HG02678 (cell line): ENCODE results near the gene OSMR.

Experiments used
- ATAC-seq: cut with Tn5 transposase; IDR thresholded peaks from one replicate; pipeline ENCODE4 v1.9.1; 2021; ENCODE audit warnings: mild to moderate bottlenecking, moderate library complexity; ENCODE audit not compliant: unreplicated experiment

Gene OSMR

DNA sequence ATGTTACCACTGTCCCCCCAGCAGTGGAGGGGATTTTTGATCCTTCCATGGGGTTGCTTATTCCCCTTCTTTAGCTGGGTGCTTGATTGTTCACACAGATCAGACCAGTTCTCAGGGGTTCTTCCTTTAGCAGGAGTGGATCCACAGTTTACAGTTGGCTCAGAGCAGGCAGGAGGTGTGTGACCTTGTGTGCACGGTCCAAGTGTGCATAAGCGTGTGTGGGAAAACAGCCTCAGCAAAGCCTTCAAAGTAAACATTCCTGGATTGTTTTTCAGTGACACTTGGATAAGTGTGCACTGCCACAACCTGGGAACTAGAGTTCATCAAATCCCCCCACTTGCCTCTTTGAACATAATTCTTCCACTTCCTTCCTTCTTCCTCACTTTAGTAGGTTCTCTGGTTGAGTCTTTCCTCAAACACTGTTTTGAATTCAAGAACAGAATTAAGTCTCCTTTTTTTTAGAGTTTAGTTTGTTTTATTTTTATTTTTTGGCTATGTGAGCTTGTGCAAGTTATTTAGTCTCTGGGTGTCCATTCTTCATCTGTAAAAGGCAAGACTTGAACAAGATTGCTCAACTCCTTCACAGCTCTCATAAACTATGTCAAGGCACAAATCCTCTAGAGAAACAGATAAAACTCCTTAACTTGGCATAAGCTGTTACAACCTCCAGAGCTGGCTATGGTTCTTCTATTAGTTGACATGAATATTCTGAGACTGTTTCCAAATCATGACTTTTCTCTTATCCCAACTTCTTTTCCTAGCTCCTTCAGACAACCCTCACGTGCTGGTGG lies 78.0 kb downstream of the OSMR start:
- no peak for ATAC-seq

DNA sequence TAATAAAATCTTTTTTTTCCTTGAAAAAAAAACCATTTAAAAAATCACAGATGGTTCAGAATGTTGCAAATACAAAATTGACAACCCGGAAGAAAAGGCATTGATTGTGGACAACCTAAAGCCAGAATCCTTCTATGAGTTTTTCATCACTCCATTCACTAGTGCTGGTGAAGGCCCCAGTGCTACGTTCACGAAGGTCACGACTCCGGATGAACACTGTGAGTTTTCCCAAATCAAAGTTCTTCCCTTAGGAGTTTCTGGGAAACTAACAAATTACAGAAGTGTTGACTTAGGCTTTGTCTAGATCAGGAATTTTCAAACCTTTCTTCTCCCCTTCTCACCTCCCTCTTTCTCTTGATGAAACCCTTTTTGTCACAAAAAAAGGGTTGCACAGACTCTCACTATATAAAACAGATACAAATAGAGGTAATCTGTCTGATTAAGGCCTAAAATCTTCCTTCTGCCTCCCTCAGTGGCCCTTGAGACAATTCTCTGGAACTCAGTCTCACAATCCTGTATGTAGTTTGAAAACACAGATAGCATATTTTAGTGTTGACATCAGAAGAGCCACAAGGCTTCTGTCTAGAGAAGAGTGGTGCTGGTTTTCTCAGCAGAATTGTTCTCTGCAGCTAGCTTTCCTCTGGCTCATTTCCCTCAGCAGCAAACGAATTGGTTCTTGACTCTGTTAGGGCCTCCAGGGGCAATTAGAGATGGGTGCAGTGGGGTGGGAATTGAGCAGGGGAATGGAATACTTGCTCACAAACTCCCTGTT lies 79.5 kb downstream of the OSMR start:
- no peak for ATAC-seq

DNA sequence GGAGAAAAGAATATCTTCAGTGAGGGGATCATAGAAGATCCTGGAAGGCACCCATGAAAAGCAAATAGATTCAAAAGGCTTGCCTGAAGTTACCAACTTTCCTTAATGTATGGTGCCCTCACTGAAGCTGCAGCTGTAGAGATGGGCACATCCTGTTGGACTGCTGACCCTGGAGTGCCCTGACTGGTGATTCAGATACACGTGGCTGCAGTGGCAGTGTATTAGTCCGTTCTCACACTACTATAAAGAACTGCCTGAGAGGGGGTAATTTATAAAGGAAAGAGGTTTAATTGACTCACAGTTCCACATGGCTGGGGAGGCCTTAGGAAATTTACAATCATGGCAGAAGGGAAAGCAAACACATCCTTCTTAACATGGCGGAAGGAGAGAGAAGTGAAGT lies 80.3 kb downstream of the OSMR start:
- ATAC-seq, result no peak

DNA sequence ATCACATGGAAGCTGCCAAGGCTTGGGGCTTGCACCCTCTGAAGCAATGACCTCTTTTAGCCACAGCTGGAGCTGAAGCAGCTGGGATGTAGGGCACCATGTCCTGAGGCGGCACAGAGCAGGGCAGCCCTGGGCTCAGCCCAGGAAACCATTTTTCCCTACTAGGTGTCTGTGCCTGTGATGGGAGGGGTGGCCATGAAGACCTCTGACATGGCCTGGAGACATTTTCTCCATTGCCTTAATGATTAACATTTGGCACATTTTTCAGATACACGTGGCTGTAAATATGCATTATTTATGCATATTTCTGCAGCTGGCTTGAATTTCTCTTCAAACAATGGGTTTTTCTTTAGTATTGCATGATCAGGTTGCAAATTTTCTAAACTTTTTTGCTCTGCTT lies 81.7 kb downstream of the OSMR start:
- ATAC-seq, result no peak

DNA sequence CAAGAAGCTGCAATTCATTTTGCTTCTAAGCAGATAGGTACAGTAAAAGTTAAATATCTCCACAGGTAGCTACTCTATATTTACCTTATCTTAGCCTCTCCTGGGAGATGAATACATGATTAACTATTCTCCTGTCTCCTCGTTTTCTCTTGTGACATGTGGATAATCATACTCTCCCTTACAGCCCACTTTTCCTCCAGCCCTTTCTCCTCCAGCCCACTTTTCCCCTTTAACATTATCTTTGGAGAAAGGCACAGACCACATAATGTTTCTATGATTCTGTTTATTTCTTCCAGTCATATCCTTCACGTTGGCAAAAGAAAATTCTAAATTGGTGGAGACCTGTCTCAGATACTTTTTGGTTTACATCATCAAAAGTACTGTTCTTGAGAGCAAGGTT lies 84.0 kb downstream of the OSMR start:
- no peak for ATAC-seq

- no peak for ATAC-seq
These were observed 85.9 kb downstream of the OSMR start for GRCh38 chr5:38931731-38932130.

DNA sequence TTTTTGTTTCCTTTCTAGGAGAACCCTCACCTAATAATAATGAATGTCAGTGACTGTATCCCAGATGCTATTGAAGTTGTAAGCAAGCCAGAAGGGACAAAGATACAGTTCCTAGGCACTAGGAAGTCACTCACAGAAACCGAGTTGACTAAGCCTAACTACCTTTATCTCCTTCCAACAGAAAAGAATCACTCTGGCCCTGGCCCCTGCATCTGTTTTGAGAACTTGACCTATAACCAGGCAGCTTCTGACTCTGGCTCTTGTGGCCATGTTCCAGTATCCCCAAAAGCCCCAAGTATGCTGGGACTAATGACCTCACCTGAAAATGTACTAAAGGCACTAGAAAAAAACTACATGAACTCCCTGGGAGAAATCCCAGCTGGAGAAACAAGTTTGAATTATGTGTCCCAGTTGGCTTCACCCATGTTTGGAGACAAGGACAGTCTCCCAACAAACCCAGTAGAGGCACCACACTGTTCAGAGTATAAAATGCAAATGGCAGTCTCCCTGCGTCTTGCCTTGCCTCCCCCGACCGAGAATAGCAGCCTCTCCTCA lies 87.1 kb downstream of the OSMR start:
- ATAC-seq, result no peak

- ATAC-seq, result no peak
These were observed 89.6 kb downstream of the OSMR start for GRCh38 chr5:38935437-38935836.

DNA sequence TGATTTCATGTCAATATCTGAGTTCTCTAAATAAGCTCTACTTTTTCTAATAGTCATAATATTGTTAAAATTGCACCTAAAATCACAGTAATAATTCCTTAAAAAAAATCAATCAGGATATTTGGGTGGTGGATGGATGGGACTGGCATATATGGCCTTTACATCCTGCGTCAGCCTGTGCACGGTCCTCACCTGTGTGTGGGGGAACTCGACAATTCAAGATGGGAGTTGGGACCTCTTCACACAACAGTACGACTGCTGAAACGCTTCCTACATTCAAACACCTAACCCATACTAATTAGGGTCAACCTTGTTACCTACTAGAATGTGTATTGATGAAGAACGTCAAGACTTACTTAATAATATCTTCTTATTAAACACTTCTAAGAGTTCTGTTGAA lies 90.5 kb downstream of the OSMR start:
- ATAC-seq, result no peak

DNA sequence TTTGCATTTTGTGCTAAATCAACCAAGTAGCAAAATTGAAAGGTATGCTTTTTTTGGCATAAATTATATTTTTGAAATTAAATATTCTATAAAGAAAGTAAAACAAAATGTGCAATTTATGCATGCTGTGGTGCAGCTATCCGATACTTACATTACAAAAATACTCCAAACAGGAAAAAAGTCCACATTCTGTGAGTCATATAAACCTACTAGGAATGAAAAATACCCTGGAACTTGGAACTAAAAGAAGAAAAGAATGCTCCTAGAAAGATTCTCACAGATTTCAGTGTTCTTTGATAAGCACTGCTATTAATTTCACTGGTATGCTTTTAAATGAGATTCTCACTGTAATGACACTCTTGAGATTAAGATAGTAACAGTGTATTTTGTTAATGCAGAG lies 92.6 kb downstream of the OSMR start:
- no peak for ATAC-seq

- ATAC-seq, result no peak
These were observed 93.2 kb downstream of the OSMR start for GRCh38 chr5:38938973-38939372.

DNA sequence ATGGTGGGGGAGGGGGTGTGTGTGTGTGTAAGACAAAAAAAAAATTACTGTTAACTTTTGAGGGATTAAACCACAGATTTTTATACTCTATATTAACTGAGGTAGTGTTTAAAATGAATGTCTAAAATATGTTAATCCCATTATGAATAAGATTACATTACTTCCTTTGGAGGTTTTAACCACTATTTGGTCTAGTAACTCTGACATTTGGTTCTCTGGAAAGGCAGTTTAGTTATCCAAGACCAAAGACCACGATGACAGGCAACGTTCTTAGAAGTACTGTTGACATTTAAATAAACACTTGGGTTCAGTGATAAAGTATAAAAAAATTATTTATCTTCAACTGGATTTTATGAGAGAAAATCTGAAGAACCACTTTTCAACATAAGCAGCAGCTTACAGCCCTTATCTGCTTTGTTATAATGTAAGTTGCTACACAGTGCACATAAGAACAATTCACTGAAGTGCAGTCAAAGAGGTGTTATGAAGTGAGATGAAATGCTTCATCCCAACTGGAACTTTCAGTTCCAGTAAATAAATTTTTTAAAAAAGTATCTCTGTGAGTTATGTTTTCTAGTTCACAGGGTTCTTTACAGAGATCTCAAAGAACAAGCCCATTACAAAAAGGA lies 94.5 kb downstream of the OSMR start:
- ATAC-seq, result no peak

DNA sequence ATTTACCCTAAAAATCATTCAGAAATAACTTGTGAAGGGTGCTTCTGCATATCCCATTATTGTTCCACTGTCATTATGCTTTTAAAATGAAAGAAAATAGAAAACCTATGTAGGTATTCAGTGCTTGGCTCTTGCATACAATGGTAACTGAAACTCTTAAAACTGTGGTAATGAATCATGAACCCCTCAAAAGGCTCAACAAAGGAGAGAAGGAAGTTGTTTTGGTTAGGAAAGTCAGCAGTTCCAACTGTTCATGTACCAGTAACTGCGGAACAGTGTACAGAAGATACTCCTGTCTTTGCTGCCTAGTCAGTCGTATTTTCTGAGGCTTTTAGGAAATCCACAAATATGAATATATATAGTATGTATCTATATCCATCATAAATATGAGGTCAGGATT lies 96.1 kb downstream of the OSMR start:
- no peak for ATAC-seq

GRCh38 chr5:38944282-38944681 lies 98.5 kb downstream of the OSMR start:
- no peak for ATAC-seq

- no peak for ATAC-seq
These were observed 102.7 kb downstream of the OSMR start for GRCh38 chr5:38948501-38948900.

DNA sequence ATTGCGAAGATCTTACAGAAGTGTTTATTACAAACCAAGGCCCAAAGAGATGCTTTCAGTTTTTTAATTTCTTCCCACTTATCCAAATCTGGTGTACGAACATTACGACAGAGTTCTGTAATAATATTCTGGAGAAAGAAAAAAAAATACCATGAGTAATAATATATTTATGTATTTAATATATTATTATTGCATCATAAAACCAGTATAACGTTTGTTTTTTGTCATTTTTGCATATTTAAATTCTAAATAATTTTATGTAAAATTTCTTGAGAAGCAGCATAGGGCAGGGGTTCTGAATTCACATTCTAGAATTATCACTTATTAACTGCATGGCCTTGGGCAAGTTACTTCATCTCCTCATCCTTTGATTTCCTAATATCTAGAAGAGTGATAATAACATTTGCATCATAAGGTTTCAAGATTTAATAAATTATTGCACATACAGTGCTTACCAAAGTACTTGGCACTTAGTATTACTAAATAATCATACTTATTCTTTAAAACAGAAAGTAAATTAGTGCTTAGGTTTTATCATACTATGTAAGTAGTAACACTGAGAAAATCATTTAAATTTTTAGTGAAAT lies 107.7 kb downstream of the OSMR start:
- ATAC-seq, result no peak

GRCh38 chr5:38961691-38962090 lies 115.9 kb downstream of the OSMR start:
- no peak for ATAC-seq

DNA sequence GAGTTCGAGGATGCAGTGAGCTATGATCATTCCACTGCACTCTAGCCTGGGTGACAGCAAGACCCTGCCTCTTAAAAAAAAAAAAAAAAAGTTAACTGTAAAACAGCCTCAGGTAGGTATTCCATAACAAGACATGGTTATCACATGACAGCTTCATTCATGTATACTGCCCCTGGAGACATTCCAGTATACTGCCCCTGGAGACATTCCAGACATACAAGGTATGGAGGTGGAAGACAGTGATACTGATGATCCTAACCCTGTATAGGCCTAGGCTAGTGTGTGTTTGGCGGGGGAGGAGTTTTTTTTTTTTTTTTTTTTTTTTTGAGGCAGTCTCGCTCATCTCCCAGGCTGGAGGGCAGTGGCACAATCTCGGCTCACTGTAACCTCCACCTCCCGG lies 122.9 kb downstream of the OSMR start:
- no peak for ATAC-seq

DNA sequence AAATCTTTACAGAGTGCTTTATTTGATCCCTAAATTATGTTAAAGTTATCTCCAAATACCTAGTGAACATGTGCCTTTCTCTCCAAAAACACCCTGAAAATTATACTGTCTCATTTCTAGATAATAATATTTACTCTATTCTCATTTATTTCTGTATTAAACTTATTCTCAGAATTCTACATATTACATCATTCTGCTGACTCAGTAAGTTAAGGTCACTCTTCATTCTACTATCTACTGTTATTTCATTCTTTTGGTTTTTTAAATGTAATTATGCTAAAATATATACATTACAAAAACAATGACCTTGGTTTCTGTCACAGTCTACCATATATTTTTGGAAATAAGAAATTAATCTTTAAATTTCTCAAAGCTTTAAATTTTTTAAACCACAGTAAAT lies 132.2 kb downstream of the OSMR start:
- no peak for ATAC-seq

DNA sequence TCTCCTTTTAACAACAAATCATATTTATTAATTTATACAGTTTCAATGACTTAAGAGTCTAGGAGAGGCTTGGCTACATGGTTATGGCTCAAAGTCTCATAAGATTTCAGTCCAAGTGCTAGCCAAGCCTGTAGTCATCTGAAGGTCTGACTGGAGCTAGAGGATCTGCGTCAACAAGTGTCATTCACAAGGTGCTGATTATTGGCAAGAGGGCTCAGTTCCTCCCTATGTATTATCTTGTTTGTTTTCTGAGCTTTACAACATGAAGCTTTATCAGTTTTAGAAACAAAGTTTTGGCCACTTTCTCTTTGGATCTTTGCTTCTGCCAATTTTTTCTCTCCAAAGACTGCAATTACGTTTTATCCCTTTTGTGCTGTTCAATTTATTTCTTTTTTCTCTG lies 133.7 kb downstream of the OSMR start:
- ATAC-seq, result no peak
